Body of pancreas (tissue), 4 donors: ENCODE data around the gene MAGI3.

Source experiments
- CTCF ChIP-seq, 7 experiments: fragments of 450-650 bp in 4 of 7; fragments of 200-600 bp in 3 of 7; sonication (generic) in 3 of 7; IDR thresholded peaks; one replicate each; pipeline ENCODE4 v1.5.1; 2016 to 2019; ENCODE audit warnings: antibody characterized with exemption in 7 of 7
- POLR2A ChIP-seq, 3 donors: fragments of 450-650 bp; IDR thresholded peaks; one replicate each; pipeline ENCODE4 v1.6.1; 2016; ENCODE audit warnings: antibody characterized with exemption in 3 of 3, mild to moderate bottlenecking in 2 of 3

DNA sequence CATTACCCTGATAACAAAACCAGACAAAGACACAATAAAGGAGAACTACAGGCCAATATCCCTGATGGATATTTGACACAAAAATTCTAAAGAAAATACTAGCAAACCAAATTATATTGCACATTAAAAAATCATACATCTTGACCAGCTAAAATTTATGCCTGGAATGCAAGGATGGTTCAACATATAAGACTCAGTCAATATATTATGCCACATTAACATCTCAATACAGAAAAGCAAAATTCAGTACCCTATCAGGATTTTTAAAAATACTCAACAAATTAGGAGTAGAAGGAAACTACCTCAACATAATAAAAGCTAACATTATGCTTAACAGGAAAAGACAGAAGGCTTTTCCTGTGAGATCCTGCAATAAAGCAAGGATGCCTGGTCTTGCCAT is 177.1 kb downstream of the MAGI3 start:
- TF ChIP-seq CTCF (IDR thresholded peaks at IDR 0.05) (no peak), POLR2A (IDR thresholded peaks at IDR 0.05) (no peak)
